GM12874 (cell line): Measurements from ENCODE around the gene MYH11.

Experiments
- CTCF ChIP-seq: IDR thresholded peaks from 2 replicates; pipeline ENCODE4 v1.5.1; 2011; ENCODE audit warnings: low read depth, mild to moderate bottlenecking, control low read depth, low read length, moderate library complexity; ENCODE audit not compliant: insufficient read depth

MYH11 gene

DNA sequence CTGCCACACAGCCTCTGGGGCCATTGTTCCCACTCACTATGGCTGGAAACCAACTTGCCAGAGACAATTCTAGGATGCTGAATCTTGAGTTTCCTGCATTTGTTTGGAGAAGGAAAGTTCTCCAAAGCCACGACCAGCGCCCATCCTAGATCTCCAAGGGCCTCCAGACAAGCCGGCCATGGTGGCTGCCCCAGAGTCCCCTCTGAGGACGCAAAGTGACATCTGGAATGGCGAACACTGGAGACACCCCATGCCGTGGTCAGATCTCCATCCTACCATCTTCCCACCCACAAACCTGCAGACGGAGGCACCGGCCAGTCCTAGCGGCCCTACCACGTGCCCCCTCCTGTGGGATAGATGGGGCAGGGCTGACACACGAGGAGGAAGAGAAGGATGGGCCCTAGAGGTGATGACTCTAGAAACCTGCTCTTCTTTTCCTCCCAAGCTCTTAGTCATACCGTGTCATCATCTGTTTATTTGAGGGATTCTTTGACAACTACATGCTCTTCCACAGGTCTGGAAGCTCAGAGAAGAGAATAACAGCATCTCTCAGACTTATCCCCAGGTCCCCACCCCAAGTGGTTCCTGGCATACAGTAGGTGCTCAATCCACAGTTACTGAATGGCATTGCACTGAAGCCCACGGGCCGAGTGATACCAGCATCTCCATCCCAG lies 71.3 kb downstream of the MYH11 start:
- no peak for TF ChIP-seq CTCF

GRCh38 chr16:15783985-15784384 lies 72.8 kb downstream of the MYH11 start:
- no peak for TF ChIP-seq CTCF

DNA sequence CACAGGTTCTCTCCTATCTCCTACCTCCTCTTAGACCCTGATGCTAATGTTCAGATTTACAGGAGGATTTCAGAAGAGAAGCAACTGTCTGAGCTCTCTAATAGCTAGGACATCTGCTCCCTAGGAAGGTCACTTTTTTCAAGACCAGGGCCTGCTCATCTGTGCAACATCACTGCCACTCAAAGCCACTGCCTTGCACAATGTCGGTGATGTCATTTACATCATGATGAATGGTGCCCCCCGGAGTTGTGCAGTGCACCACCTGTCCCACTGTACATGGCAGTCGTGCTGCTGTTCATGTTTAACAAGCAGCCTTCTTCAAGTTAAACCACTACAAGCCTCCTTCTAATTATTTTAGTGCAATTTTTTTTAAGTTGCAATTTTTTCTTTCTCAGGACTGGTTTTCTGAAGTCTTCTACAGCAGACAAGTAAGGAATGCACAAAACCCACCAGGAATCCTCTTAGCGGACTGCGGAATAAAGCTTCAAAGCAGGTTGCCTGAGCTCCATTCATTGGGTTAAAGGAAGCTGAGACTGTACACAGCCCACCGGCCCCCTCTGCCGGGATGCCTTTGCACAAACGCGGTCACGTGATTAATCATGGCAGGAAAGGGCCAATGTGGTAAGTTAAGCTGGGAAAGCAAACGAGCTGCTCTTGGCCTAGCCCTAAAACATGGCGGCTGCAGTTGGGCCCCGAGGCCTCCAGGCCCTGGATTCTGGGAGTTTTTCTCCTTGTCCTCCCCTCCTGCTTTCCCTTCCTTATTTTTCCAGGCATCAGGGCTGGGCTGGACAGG lies 74.1 kb downstream of the MYH11 start:
- no peak for TF ChIP-seq CTCF

GRCh38 chr16:15781650-15782049 lies 75.2 kb downstream of the MYH11 start:
- no peak for TF ChIP-seq CTCF

GRCh38 chr16:15780805-15781204 lies 76.0 kb downstream of the MYH11 start:
- no peak for TF ChIP-seq CTCF

- no peak for TF ChIP-seq CTCF
These were observed 77.0 kb downstream of the MYH11 start for GRCh38 chr16:15779664-15780351.

DNA sequence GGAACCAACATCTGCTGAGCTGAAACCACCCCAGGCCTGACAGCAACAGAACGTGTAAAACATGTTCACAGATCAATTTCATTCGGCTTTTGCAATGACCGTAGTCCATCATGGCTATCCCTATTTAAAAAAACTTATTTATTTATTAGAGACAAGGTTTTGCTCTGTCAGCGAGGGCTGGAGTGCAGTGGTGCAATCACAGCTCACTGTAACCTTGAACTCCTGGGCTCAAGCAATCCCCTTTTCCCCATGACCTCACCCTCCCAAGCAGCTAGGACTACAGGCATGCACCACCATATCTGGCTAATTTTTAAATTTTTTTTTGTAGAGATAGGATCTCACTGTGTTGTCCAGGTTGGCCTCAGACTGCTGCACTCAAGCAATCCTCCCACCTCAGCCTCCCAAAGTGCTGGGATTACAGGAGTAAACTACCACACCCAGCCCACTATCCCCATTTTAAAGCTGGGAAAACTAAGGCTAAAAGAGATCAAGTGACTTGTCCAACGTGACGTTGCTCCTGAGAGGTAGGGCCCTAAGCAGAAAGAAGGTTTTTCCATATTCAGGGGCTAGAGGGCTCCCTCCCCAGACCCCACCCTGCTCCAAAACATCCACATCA lies 77.7 kb downstream of the MYH11 start:
- TF ChIP-seq CTCF, result no peak
